ENCODE measurements around the gene PDE6C.
A peak's percentile ranks its signal among the peaks of the same experiment; 100 is the strongest.

The PDE6C gene

GRCh38 chr10:93615576-93616235 lies 3.4 kb downstream of the PDE6C start:
- peak; percentile 28 for DNase-seq
- in situ Hi-C loops (cut with MboI; ENCODE audit: low pct_unique_long_range_greater_than_20kb, low sequenced_read_pairs): no loop called here

- in situ Hi-C loops (cut with MboI; ENCODE audit: low pct_unique_long_range_greater_than_20kb, low sequenced_read_pairs): no loop called here
These were observed 8.6 kb downstream of the PDE6C start for GRCh38 chr10:93620925-93621324.

GRCh38 chr10:93622942-93623341 lies 10.6 kb downstream of the PDE6C start:
- in situ Hi-C loops (cut with MboI; ENCODE audit: low pct_unique_long_range_greater_than_20kb, low sequenced_read_pairs): no loop called here

More at GRCh38 chr10:93620925-93621324, 8.6 kb downstream of the PDE6C start:
- DNase-seq: no peak

GRCh38 chr10:93628858-93629257 lies 16.5 kb downstream of the PDE6C start:
- in situ Hi-C loops (cut with MboI; ENCODE audit: low pct_unique_long_range_greater_than_20kb, low sequenced_read_pairs): no loop called here
- no peak for DNase-seq

More at GRCh38 chr10:93622942-93623341, 10.6 kb downstream of the PDE6C start:
- no peak for DNase-seq

- no peak for DNase-seq
- in situ Hi-C loops (cut with MboI; ENCODE audit: low pct_unique_long_range_greater_than_20kb, low sequenced_read_pairs): no loop called here
These were observed 17.4 kb downstream of the PDE6C start for GRCh38 chr10:93629647-93630305.

GRCh38 chr10:93630625-93631557 lies 18.6 kb downstream of the PDE6C start:
- in situ Hi-C loops (cut with MboI; ENCODE audit: low pct_unique_long_range_greater_than_20kb, low sequenced_read_pairs): no loop called here
- no peak for DNase-seq

- DNase-seq: no peak
- in situ Hi-C loops (cut with MboI; ENCODE audit: low pct_unique_long_range_greater_than_20kb, low sequenced_read_pairs): no loop called here
These were observed 27.5 kb downstream of the PDE6C start for GRCh38 chr10:93639791-93640190.

GRCh38 chr10:93652857-93653256 lies 40.5 kb downstream of the PDE6C start:
- DNase-seq: no peak
- in situ Hi-C loops (cut with MboI; ENCODE audit: low pct_unique_long_range_greater_than_20kb, low sequenced_read_pairs): no loop called here

- DNase-seq: no peak
- in situ Hi-C loops (cut with MboI; ENCODE audit: low pct_unique_long_range_greater_than_20kb, low sequenced_read_pairs): no loop called here
These were observed 41.9 kb downstream of the PDE6C start for GRCh38 chr10:93654201-93654600.

- DNase-seq: no peak
- in situ Hi-C loops (cut with MboI; ENCODE audit: low pct_unique_long_range_greater_than_20kb, low sequenced_read_pairs): no loop called here
These were observed 43.8 kb downstream of the PDE6C start for GRCh38 chr10:93656155-93656554.

- DNase-seq: no peak
- in situ Hi-C loops (cut with MboI; ENCODE audit: low pct_unique_long_range_greater_than_20kb, low sequenced_read_pairs): no loop called here
These were observed 45.4 kb downstream of the PDE6C start for GRCh38 chr10:93657757-93658156.

GRCh38 chr10:93666030-93666429 lies 53.7 kb downstream of the PDE6C start:
- in situ Hi-C loops (cut with MboI; ENCODE audit: low pct_unique_long_range_greater_than_20kb, low sequenced_read_pairs): no loop called here
- DNase-seq: no peak

GRCh38 chr10:93667795-93668194 lies 55.5 kb downstream of the PDE6C start:
- DNase-seq: no peak
- in situ Hi-C loops (cut with MboI; ENCODE audit: low pct_unique_long_range_greater_than_20kb, low sequenced_read_pairs): no loop called here

GRCh38 chr10:93670372-93670771 lies 58.0 kb downstream of the PDE6C start:
- no peak for DNase-seq

GRCh38 chr10:93671042-93671441 lies 58.7 kb downstream of the PDE6C start:
- DNase-seq: no peak
- in situ Hi-C loops (cut with MboI; ENCODE audit: low pct_unique_long_range_greater_than_20kb, low sequenced_read_pairs): loop anchor here (10.0 kb wide), 1 partner anchor 116 kb away; no protein-coding TSS in a partner anchor

More at GRCh38 chr10:93670372-93670771, 58.0 kb downstream of the PDE6C start:
- in situ Hi-C loops (cut with MboI; ENCODE audit: low pct_unique_long_range_greater_than_20kb, low sequenced_read_pairs): loop anchor here (10.0 kb wide), 1 partner anchor 116 kb away; no protein-coding TSS in a partner anchor

- in situ Hi-C loops (cut with MboI; ENCODE audit: low pct_unique_long_range_greater_than_20kb, low sequenced_read_pairs): loop anchor here (10.0 kb wide), 1 partner anchor 117 kb away; no protein-coding TSS in a partner anchor
- no peak for DNase-seq
These were observed 59.8 kb downstream of the PDE6C start for GRCh38 chr10:93672022-93672678.

GRCh38 chr10:93672890-93673289 lies 60.6 kb downstream of the PDE6C start:
- DNase-seq: no peak
- in situ Hi-C loops (cut with MboI; ENCODE audit: low pct_unique_long_range_greater_than_20kb, low sequenced_read_pairs): loop anchor here (10.0 kb wide), 1 partner anchor 118 kb away; no protein-coding TSS in a partner anchor

- no peak for DNase-seq
- in situ Hi-C loops (cut with MboI; ENCODE audit: low pct_unique_long_range_greater_than_20kb, low sequenced_read_pairs): loop anchor here (10.0 kb wide), 1 partner anchor 119 kb away; no protein-coding TSS in a partner anchor
These were observed 61.5 kb downstream of the PDE6C start for GRCh38 chr10:93673791-93674190.

- in situ Hi-C loops (cut with MboI; ENCODE audit: low pct_unique_long_range_greater_than_20kb, low sequenced_read_pairs): loop anchor here (10.0 to 25.0 kb wide), 2 partner anchors 124 to 316 kb away; no protein-coding TSS in a partner anchor
- DNase-seq: no peak
These were observed 66.0 kb downstream of the PDE6C start for GRCh38 chr10:93678386-93678785.

All from KBM-7 (cell line).